OCI-M1 (cell line): Measurements from ENCODE around the gene PSME1.

Experiments
- DNase-seq: peaks from one replicate; lab custom pipeline; 2025; lab: John Stamatoyannopoulos, UW

The PSME1 gene

GRCh38 chr14:24172261-24172860 lies 36.4 kb downstream of the PSME1 start:
- DNase-seq = no peak

GRCh38 chr14:24172871-24173281 lies 36.9 kb downstream of the PSME1 start:
- no peak for DNase-seq

GRCh38 chr14:24176599-24176998 lies 40.6 kb downstream of the PSME1 start:
- no peak for DNase-seq

- no peak for DNase-seq
Observed at GRCh38 chr14:24177041-24177825, 41.2 kb downstream of the PSME1 start.

GRCh38 chr14:24177891-24178290 lies 41.9 kb downstream of the PSME1 start:
- DNase-seq = no peak

- DNase-seq = no peak
Observed at GRCh38 chr14:24178399-24179178, 42.6 kb downstream of the PSME1 start.

GRCh38 chr14:24179294-24179960 lies 43.4 kb downstream of the PSME1 start:
- no peak for DNase-seq

- no peak for DNase-seq
Observed at GRCh38 chr14:24179961-24180796, 44.2 kb downstream of the PSME1 start.

- no peak for DNase-seq
Observed at GRCh38 chr14:24181371-24182077, 45.5 kb downstream of the PSME1 start.

GRCh38 chr14:24182110-24182882 lies 46.3 kb downstream of the PSME1 start:
- DNase-seq = no peak

GRCh38 chr14:24183014-24183481 lies 47.1 kb downstream of the PSME1 start:
- no peak for DNase-seq

- no peak for DNase-seq
Observed at GRCh38 chr14:24184104-24184970, 48.3 kb downstream of the PSME1 start.

GRCh38 chr14:24185026-24185425 lies 49.0 kb downstream of the PSME1 start:
- DNase-seq = no peak

GRCh38 chr14:24185741-24186140 lies 49.7 kb downstream of the PSME1 start:
- no peak for DNase-seq

GRCh38 chr14:24186831-24187538 lies 51.0 kb downstream of the PSME1 start:
- DNase-seq = no peak

GRCh38 chr14:24187539-24187915 lies 51.5 kb downstream of the PSME1 start:
- DNase-seq = no peak
